ENCODE measurements around the gene DDI2.

The DDI2 gene

DNA sequence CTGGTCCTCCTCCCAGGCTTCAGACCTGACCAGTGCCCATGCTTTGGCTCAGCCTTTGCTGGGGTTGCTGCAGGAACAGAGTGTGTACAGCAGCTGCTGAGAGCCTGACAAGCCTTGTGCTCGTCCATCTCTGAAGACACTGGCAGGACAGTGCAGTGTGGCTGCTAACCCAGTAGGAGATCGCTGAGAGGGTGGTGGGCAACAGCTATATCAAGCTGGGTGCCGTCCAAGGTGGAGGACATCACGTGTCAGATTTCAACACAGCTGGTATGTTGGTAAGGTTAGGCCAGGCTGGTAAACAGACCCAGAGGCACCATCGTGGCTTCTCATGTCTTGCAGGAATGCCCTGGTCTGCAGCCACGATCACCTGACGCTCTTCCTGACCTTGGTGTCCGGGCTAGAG is 100.9 kb downstream of the DDI2 start:
- Histone ChIP-seq H3K36me3 (ENCODE audit: control insufficient read depth in 2 of 2, insufficient read depth in 1 of 2, low read length in 2 of 2) (peaks cover 8 to 79% of the 10 kb centered on the region in 2 experiments; a peak in 2 of 3 replicates), H3K4me1 (ENCODE audit: control insufficient read depth, insufficient read depth, low read length) (no peaks in the 10 kb centered on the region), H3K9me3 (ENCODE audit: control insufficient read depth, insufficient read depth, low read depth, low read length) (no peaks in the 10 kb centered on the region), H3K27ac (ENCODE audit: extremely low read depth, low read depth, low read length) (no peak overlapping the region), H3K4me3 (ENCODE audit: low read depth, low read length) (no peak overlapping the region)
- TF ChIP-seq ZNF184 (tag by site-specific recombination; IDR thresholded peaks at IDR 0.05) (no peak), ZNF549 (tag by site-specific recombination; IDR thresholded peaks at IDR 0.05) (no peak), SCRT2 (tag by site-specific recombination; IDR thresholded peaks at IDR 0.05) (no peak), ZNF37A (tag by site-specific recombination; IDR thresholded peaks at IDR 0.05) (no peak), ZNF157 (tag by site-specific recombination; IDR thresholded peaks at IDR 0.05) (no peak), ZNF830 (tag by site-specific recombination; IDR thresholded peaks at IDR 0.05; ENCODE audit: low read depth) (no peak), ZNF501 (tag by site-specific recombination; IDR thresholded peaks at IDR 0.05) (no peak), ZNF335 (tag by site-specific recombination; conservative IDR thresholded peaks at IDR 0.05) (no peak), GLIS1 (tag by site-specific recombination; IDR thresholded peaks at IDR 0.05) (no peak)
- ChIA-PET POLR2A (interaction anchor here (0.5 to 1.3 kb wide), 2 partner anchors 10 to 155 kb away, joined by 3 to 7 read pairs; no protein-coding TSS in a partner anchor), CTCF (interaction anchor here (3.1 kb wide), 1 partner anchor 23 kb away, joined by 9 read pairs; no protein-coding TSS in a partner anchor)
